K562 (cell line): Measurements from ENCODE around the gene TMEM214. TPM values are rescaled to one million over a fixed set of nuclear protein-coding genes. Genes with fewer than 3 reads are reported as not detected.

Experiments
- ARID2 ChIP-seq: fragments of 450-650 bp; IDR thresholded peaks from 2 replicates; pipeline ENCODE4 v1.6.1; 2017; ENCODE audit warnings: antibody characterized with exemption, mild to moderate bottlenecking
- ARNT ChIP-seq, 2 experiments: fragments of 450-650 bp; IDR thresholded peaks; 2 replicates each; pipeline ENCODE4 v1.6.1; 2016; ENCODE audit warnings: mild to moderate bottlenecking in 1 of 2
- MCM3 ChIP-seq: fragments of 450-650 bp; IDR thresholded peaks from 2 replicates; pipeline ENCODE4 v1.6.1; 2016
- MCM5 ChIP-seq: fragments of 450-650 bp; IDR thresholded peaks from 2 replicates; pipeline ENCODE4 v1.6.1; 2016; ENCODE audit warnings: low read depth
- NFXL1 ChIP-seq: fragments of 450-650 bp; formaldehyde crosslinking; IDR thresholded peaks from 2 replicates; pipeline ENCODE4 v1.4.0; 2021; ENCODE audit warnings: mild to moderate bottlenecking
- TAF1 ChIP-seq: IDR thresholded peaks from 2 replicates; pipeline ENCODE4 v1.6.1; 2011; ENCODE audit warnings: mild to moderate bottlenecking, low read length, moderate library complexity; ENCODE audit not compliant: insufficient read depth, control insufficient read depth, severe bottlenecking; ENCODE audit errors: extremely low read depth
- ZNF586 ChIP-seq: fragments of 450-650 bp; formaldehyde crosslinking; conservative IDR thresholded peaks from 2 replicates; pipeline ENCODE4 v1.4.0; 2020; ENCODE audit warnings: mild to moderate bottlenecking, moderate library complexity
- polyA plus RNA-seq, 8 experiments: library from polyadenylated mRNA; depleted of rRNA in 4 of 8; stranded (reverse) in 5 of 8; unstranded in 3 of 8; fragments of >200 nt; fragmentation: Nextera tagmentation in 2 of 8; fragmentation: Illumina TruSeq in 1 of 8; extraction: Ambion mirVana in 2 of 8; extraction: Trizol in 1 of 8; gene quantifications; 2 replicates each; pipeline versions ENCODE4 v1.2.1 to v1.2.3, GENCODE V29; 2011 to 2014; ENCODE audit warnings: inconsistent platforms in 1 of 8, missing spikeins in 1 of 8
- total RNA-seq, 7 experiments: library from RNA; depleted of rRNA in 6 of 7; stranded (reverse); fragments of >200 nt in 6 of 7; fragmentation: Illumina TruSeq in 2 of 7; extraction: Trizol in 2 of 7; gene quantifications; 2 replicates each; pipeline versions ENCODE4 v1.2.1 to v1.2.3, GENCODE V29; 2011 to 2021; ENCODE audit warnings: low replicate concordance in 1 of 7
- TF ChIP-seq, protein P1 (sequence below), 2 experiments: fragments of 450-650 bp in 1 of 2; sonication (generic) in 1 of 2; formaldehyde crosslinking in 1 of 2; IDR thresholded peaks; 2 replicates each; pipeline versions ENCODE4 v1.7.1 to v1.9.0; 2016 to 2022; ENCODE audit warnings: inconsistent platforms in 1 of 2, mild to moderate bottlenecking in 1 of 2, missing genetic modification reagents in 1 of 2
- TF ChIP-seq, protein P2 (sequence below), 2 experiments: fragments of 450-650 bp; conservative IDR thresholded peaks; 2 replicates each; pipeline ENCODE4 v1.6.1; 2017; ENCODE audit warnings: mild to moderate bottlenecking in 2 of 2, moderate library complexity in 2 of 2
- TF ChIP-seq, protein P3 (sequence below): fragments of 450-650 bp; IDR thresholded peaks from 2 replicates; pipeline ENCODE4 v1.6.1; 2017; ENCODE audit warnings: antibody characterized with exemption, mild to moderate bottlenecking

Gene TMEM214
- total and polyA plus RNA-seq, 9 of the 15 experiments (the other 6 are each of a cell fraction or from before 2014, with no cell fraction given) = 11.4 to 81.4 (median 44.1) TPM

DNA sequence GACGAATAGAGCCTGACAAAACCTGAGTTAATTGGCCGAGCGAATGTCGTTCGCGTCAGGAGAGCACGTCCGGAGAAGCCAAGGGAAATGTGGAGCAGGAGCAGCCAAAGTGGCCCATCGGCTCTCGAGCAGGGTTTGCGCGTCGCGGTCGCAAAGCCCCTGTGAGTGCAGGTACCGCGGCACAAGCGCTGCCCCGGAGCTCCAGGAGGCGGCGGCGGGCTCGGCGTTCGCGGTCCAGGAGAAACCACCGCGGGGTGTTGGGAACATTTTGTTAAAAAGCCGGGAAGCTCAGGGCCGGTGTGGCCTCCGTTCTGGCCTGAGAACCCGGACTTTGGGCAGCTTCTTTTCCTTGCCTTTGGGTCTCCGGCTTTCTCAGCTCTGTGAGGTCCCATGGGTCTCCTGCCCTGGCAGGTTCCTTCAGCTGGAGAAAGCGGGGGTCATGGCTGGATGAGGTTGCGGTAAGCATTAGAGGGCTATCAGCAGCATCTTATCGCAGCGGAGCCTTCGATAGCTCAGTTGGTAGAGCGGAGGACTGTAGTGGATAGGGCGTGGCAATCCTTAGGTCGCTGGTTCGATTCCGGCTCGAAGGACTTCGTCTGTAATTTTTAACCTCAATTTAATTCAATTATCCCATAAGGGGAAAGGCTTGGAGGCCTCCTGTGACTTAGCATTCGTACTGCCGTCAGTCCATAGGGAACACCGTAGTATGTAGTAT lies 17.7 kb downstream of the TMEM214 start (continued):
- TF ChIP-seq, protein P1, sequence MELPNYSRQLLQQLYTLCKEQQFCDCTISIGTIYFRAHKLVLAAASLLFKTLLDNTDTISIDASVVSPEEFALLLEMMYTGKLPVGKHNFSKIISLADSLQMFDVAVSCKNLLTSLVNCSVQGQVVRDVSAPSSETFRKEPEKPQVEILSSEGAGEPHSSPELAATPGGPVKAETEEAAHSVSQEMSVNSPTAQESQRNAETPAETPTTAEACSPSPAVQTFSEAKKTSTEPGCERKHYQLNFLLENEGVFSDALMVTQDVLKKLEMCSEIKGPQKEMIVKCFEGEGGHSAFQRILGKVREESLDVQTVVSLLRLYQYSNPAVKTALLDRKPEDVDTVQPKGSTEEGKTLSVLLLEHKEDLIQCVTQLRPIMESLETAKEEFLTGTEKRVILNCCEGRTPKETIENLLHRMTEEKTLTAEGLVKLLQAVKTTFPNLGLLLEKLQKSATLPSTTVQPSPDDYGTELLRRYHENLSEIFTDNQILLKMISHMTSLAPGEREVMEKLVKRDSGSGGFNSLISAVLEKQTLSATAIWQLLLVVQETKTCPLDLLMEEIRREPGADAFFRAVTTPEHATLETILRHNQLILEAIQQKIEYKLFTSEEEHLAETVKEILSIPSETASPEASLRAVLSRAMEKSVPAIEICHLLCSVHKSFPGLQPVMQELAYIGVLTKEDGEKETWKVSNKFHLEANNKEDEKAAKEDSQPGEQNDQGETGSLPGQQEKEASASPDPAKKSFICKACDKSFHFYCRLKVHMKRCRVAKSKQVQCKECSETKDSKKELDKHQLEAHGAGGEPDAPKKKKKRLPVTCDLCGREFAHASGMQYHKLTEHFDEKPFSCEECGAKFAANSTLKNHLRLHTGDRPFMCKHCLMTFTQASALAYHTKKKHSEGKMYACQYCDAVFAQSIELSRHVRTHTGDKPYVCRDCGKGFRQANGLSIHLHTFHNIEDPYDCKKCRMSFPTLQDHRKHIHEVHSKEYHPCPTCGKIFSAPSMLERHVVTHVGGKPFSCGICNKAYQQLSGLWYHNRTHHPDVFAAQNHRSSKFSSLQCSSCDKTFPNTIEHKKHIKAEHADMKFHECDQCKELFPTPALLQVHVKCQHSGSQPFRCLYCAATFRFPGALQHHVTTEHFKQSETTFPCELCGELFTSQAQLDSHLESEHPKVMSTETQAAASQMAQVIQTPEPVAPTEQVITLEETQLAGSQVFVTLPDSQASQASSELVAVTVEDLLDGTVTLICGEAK (IDR thresholded peaks at IDR 0.05) = peak; percentile 86
- TF ChIP-seq, protein P1 (CRISPR knock-in tag; IDR thresholded peaks at IDR 0.05) = no peak
- no peak for TF ChIP-seq ARID2
- TF ChIP-seq ZNF586 (CRISPR knock-in tag) = no peak
- TF ChIP-seq, protein P2, sequence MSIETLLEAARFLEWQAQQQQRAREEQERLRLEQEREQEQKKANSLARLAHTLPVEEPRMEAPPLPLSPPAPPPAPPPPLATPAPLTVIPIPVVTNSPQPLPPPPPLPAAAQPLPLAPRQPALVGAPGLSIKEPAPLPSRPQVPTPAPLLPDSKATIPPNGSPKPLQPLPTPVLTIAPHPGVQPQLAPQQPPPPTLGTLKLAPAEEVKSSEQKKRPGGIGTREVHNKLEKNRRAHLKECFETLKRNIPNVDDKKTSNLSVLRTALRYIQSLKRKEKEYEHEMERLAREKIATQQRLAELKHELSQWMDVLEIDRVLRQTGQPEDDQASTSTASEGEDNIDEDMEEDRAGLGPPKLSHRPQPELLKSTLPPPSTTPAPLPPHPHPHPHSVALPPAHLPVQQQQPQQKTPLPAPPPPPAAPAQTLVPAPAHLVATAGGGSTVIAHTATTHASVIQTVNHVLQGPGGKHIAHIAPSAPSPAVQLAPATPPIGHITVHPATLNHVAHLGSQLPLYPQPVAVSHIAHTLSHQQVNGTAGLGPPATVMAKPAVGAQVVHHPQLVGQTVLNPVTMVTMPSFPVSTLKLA (conservative IDR thresholded peaks at IDR 0.05) = peak; percentile 33 to 56; a peak in 1 of 4 replicates
- TF ChIP-seq, protein P3, sequence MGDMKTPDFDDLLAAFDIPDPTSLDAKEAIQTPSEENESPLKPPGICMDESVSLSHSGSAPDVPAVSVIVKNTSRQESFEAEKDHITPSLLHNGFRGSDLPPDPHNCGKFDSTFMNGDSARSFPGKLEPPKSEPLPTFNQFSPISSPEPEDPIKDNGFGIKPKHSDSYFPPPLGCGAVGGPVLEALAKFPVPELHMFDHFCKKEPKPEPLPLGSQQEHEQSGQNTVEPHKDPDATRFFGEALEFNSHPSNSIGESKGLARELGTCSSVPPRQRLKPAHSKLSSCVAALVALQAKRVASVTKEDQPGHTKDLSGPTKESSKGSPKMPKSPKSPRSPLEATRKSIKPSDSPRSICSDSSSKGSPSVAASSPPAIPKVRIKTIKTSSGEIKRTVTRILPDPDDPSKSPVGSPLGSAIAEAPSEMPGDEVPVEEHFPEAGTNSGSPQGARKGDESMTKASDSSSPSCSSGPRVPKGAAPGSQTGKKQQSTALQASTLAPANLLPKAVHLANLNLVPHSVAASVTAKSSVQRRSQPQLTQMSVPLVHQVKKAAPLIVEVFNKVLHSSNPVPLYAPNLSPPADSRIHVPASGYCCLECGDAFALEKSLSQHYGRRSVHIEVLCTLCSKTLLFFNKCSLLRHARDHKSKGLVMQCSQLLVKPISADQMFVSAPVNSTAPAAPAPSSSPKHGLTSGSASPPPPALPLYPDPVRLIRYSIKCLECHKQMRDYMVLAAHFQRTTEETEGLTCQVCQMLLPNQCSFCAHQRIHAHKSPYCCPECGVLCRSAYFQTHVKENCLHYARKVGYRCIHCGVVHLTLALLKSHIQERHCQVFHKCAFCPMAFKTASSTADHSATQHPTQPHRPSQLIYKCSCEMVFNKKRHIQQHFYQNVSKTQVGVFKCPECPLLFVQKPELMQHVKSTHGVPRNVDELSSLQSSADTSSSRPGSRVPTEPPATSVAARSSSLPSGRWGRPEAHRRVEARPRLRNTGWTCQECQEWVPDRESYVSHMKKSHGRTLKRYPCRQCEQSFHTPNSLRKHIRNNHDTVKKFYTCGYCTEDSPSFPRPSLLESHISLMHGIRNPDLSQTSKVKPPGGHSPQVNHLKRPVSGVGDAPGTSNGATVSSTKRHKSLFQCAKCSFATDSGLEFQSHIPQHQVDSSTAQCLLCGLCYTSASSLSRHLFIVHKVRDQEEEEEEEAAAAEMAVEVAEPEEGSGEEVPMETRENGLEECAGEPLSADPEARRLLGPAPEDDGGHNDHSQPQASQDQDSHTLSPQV = no peak
- TF ChIP-seq TAF1 = peak; percentile 18
- TF ChIP-seq MCM5 = no peak
- no peak; a peak in 1 of 4 replicates for TF ChIP-seq ARNT (IDR thresholded peaks at IDR 0.05)
- TF ChIP-seq NFXL1 (CRISPR knock-in tag) = no peak
- no peak for TF ChIP-seq MCM3
